SH-SY5Y (cell line): ENCODE measurements around the gene POLR2A.

Experiments used
- GATA2 ChIP-seq: IDR thresholded peaks from 2 replicates; pipeline ENCODE4 v1.6.1; 2011; ENCODE audit warnings: mild to moderate bottlenecking, low read depth, low read length
- GATA3 ChIP-seq: IDR thresholded peaks from 2 replicates; pipeline ENCODE4 v1.6.1; 2011; ENCODE audit warnings: low read depth, mild to moderate bottlenecking, low read length, moderate library complexity

DNA sequence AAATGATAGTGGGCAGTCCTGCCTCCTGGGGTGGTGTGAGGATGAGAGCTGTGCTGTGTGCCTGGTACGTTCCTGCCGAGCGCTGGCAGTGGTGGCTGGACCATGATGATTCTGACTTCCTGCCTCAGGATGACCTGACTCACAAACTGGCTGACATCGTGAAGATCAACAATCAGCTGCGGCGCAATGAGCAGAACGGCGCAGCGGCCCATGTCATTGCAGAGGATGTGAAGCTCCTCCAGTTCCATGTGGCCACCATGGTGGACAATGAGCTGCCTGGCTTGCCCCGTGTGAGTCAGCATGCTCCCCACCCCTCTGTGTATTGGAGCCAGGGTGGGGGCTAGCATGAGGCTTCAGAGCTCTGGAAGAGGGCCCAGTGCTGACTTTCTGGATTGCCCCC is 13.1 kb downstream of the POLR2A start:
- no peak for TF ChIP-seq GATA3
- no peak for TF ChIP-seq GATA2
